ENCODE results near the gene NOC4L.

Gene NOC4L

GRCh38 chr12:132170094-132170636, 25.9 kb downstream of the NOC4L start:
- peak; percentile 82 for DNase-seq (ENCODE audit: low spot score)

DNA sequence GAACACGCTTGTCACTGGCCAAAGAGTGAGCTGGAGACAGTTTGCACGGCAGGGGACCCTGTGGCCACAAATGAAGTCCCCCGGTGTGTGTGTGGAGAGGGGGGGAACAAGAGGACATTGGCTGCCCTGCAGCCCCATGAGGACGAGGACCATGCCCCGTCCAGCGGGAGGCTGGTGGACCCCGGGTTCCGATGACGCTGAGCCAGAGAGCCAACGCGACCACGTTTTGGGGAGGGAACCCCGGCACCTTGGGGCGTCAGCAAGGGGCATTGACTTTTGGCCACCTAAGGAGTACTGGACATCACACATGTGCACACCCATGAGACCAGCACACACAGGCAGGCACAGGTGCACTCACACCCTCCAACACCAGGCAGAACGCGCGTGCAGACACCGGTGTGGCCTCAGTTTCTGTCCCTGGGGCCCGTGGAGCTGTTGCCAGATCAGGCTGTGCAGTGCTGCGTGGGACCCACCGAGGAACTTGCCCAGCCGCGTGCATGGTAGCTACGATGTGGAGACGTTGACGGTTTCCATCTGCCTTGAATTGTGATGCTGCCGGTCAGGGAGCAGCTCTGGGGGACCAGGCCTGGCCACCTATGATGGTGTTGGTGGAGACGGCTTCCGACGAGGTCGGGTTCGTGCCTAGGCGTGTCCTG, 26.5 kb downstream of the NOC4L start:
- DNase-seq (ENCODE audit: low spot score): no peak

GRCh38 chr12:132171293-132171967, 27.2 kb downstream of the NOC4L start:
- no peak for DNase-seq (ENCODE audit: low spot score)

DNA sequence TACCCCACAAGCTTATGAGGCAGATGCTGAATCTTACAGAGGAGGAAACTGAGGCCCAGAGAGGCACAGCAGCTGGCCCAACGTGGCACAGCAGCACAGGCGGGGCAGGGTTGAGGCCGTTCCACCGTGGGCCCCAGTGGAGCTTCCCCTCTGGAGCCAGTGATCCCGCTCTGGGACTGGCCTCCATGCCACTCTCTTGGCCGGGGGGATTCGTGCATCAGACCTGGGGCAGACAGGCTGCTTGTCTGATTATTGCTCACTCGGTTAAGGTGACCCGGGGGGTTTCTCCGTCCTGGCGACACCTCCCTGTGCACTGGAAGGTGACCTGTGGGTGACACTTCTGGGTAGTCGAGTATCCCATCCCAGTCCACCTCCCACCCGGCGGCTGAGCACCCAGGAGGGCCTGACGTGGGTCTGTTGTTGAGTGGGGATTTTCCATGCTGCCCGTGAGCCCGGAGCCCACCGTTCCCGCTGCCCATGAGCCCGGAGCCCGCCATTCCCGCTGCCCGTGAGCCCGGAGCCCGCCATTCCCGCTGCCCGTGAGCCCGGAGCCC, 27.8 kb downstream of the NOC4L start:
- DNase-seq (ENCODE audit: low spot score): no peak

GRCh38 chr12:132172619-132173018, 28.4 kb downstream of the NOC4L start:
- DNase-seq (ENCODE audit: low spot score): no peak

DNA sequence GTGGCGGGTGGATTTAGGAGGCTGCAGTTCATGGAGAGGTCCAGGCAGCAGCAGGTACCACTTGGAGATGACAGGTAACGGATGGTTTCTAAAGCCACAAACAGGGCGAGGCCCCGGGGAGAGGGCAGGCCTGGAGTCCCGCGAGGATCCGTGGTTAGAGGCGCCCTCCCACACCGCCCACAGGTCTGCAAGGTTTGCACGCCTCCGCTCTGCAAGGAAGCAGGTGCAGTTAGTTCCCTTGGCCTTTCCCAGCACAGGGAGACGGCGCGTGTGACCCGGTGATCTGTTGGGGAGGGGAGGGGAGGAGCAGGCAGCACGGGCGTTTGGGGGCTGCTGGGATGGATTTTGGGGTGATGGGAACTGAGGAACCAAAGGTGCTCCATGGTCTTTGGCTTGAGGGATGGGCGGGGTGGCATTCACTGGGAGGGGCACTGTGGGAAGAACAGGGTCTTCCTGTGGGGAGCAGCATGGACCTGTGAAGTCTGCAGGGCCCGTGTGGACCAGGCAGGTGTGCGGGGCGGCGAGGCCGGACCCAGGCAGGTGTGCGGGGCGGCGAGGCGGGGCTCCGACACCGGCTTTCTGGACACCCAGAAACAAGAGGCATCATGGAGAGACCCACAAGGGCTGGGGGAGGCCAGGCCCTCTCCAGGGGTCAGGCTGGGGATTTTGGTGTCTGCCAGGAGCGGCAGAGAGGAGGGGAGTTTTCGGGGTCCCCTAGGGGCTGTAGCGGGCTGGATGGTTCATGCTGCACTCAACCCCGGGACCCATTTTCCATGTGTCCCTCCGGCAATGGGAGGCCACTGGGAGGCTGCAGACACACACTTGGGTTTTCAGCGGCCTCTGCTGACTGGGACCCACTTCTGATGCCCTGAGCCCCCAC, 29.1 kb downstream of the NOC4L start:
- no peak for DNase-seq (ENCODE audit: low spot score)

DNA sequence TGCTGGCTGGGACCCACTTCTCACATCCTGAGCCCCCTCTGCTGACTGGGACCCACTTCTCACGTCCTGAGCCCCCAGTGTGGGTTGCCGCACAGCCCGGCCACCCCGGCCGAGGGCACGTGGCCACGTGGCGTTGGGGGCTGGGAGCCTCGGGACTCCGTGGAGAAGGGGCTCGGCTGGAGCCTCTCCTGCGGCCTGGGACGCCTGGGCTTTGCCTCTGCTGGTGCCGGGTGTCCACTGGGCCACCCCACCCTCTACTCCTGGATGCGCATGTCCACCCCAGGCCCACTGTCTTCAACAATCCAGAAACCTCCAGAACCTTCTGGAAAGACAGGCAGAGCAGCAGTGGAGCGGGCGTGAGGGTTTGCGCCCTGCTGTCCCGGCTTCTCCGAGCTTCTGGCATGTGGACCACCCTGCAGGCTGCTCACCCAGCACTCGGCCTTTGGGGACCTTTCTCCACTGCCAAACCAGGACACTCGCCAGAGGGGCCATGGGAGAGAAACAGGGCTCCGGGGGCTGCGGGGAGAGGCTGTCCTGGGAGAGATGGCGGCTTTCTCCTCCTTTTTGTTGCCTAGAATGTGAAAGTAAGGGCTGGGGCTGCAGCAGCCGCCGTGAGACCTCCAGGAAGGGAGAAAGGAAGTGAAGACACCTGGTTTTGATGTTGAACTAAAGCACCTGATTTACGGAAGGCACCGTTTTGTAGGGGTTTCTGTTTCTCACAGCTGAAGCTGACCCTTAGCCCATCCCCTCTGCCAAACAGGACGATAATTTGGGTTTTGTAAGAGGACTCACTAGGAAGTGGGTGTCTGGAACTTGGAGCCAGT, 30.0 kb downstream of the NOC4L start:
- no peak for DNase-seq (ENCODE audit: low spot score)

DNA sequence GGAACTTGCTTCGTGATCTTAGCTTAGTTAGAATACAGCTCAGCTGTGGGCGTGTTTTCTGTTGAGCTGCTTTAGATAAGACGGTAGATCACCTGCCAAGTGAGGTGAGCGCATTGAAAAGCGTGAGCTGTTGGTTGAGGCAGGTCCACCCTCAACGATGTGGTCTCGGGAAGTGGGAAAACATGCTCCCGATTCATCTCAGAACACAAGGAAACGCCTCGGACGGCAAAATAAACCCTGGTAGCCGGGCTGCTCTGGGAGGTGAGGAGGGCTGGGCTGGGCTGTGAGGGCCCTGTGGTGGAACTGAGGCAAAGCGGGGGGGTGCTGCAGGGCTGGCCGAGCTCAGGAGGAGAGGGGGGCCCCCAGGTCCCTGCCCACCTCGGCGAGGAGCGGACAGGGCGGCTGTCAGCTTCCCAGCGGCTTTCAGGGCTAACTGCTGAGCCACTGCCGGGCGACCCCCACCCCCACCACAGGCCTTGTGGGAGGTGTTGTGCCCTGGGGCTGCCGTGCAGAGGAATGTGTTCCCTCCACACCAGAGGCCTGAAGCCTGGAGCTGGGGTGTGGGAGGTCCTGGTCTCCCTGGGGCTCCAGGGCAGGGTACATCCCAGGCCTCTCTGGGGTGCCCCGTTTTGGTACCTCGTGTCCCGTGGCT, 30.7 kb downstream of the NOC4L start:
- no peak for DNase-seq (ENCODE audit: low spot score)

GRCh38 chr12:132175496-132176384, 31.5 kb downstream of the NOC4L start:
- no peak for DNase-seq (ENCODE audit: low spot score)

- DNase-seq (ENCODE audit: low spot score): no peak
Observed at GRCh38 chr12:132176385-132176919, 32.2 kb downstream of the NOC4L start.

DNA sequence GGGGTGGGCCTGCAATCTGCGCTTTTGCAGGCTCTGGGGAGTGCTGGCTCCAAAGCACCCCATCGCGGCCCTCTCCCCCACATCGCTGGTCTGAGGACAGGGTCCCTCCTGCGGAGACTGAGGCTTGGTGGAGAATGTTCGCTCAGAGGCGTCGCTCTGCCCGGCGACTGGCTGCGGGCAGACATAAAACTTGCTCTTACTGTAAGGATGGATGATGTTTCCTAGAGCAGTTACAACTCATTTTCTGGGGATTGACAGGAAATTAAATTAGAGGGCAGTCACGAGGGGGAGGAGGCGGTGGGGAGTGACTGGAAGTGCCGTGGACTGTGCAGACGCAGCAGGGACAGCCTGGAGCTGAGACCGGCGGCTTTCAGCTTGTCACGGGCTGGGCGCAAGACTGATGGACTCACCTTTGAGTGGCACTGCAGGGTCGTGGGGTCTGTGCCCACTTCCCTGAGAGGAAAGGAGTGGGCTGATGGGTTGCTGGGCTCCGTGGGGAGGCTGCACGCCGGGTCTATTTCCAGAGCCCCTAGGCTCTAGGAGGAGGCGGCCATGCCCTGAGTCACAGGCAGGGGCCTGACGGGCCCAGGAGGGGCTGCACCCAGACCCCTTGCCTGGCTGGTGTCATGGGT, 32.8 kb downstream of the NOC4L start:
- DNase-seq (ENCODE audit: low spot score): no peak

DNA sequence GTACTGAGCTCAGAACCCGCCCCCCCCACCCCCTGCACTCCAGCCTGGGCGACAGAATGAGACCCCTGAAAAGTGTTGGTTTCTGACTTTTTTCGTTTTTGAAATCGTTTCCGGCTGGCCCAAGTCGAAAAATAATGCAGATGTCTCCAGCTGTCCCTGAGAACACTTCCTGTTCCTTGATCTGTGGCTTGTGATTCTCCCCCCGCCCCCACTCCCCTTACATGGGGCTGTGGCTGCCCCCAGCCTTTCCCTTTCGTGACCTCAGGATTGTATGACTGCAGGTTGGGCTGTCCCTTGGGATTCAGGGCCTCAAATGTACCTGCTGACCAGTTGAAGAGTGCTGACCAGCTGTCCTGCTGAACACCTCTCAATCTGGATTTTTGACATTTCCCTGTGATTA, 34.1 kb downstream of the NOC4L start:
- no peak for DNase-seq (ENCODE audit: low spot score)

DNA sequence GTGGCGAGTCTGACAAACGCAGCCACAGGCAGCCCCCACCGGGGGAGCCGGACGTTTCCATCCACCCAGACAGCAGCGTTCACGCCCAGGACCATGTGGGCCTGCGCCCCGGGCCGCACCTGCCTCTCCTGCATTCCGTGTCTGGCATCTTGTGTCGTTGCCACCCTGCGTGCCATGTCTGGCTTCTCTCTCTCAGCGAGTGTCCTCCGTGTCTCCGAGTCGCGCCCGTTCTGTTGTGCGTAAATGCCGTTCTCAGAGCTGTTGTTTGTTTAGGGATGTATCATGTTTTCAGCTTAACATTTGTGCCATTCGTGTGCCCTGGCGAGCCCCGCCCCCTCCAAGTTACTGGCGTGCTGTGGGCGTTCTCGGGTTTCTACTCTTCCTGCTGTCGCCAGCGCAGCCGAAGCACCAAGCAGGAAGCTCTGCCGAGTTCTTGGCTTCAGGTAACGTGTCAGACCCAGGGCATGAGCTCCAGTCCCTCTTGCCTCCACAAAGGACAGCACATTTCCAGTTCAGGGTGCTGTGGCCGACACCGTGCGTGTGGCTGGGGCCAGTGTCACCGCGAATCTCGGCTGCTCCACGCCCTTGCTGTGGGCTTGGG, 34.6 kb downstream of the NOC4L start:
- no peak for DNase-seq (ENCODE audit: low spot score)

DNA sequence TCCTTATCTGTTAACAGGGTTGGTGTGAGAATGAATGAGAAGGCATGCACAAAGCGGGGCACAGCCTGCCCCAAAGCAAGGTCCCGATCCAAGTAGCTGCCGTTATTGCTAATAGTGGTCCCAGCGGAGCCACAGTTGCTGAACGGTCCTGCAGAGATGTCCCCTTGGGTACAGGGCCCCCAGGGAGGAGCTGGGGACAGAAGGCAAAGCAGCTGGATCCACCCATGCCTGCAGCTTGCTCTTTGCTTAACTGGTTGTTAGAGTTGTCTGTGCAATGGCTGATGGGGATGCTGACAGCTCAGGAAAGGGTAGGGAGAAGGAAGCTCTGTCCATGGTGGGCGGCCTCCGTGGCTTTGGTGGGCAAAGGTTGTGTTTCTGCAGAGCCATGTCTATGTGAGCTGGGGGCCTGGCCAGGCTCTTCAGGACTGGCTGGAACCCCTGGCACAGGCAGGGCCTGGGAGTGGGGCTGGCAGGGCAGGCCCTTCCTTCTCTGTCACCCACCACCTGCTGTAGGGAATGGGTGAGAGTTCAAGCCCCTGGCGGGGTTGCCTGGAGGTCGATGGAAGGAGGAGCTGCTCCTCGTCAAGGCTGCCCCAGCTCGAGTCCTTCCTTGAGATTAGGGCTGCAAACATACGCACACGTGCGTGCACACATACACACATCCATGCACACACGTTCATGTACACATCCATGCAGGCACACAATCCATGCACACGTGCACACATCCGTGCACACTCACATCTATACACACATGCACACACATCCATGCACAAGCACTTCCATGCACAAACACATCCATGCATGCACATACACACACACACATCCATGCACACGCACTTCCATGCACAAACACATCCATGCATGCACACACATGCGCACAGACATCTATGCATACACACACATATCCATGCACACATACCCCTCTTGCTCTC, 35.4 kb downstream of the NOC4L start:
- DNase-seq (ENCODE audit: low spot score): no peak

DNA sequence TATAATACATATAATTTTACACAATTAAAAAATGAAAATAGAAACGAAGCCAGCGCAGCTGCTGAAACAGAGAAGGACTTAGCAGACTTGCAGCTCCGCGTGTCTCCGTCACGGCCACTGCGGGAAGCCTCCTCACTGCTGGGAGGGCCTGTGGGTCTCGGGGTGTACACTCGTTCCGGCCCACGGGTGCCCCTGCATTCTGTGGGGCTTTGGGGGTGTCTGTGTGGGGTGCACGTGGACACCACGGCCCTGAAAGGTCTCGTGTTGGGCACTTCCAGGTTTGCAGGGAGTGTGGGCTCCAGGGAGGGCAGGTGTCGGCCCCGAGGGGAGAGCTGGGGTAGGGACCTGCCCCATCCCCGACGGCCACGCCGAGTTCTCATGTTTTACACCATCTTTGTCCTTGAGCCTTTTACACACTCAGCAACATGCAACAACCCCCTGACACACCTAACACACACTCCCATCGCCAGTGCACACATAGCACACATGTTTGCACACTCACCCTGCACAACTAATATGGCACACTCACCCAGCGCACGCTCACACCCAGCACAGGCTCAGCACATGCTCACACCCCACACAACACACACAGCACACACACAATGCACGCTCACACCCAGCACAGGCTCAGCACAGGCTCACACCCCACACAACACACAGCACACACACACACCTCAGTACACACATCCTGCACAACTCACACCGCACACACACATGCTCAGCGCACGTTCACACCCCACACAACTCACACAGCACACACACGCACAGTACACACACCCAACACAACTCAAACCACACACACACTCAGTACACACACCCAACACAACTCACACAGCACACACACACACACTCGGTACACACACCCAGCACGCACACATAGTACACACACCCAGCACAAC, 36.6 kb downstream of the NOC4L start:
- no peak for DNase-seq (ENCODE audit: low spot score)

DNA sequence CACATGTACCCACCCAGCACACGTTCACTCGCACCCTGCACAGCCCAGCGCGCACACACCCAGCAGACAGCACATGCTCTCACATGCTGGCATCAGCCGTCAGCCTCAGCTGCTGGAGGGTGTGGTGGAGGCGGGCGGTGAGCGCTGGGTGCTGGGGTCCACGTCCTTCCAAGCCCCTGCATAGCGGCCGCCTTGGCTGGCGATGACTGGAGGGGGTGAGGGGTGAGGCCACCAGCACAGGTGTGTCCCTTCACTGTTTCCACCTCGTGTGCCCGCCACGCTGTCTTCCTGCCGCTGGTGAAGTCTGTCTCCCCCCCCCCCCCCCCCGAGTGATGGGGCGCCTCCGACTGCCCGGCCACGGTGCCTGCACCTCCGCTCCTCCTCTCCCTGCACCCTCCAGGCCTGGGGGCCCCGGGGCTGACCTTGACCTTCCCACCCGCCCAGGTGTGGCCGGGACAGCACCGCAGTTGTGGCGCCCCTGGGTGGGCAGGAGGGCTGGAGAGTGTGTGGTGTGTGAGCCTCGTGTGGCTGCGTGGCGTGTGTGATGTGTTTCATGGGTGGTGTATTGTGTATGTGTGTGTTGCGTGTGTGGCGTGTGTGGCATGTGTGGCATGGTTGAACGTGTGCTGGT, 37.4 kb downstream of the NOC4L start:
- no peak for DNase-seq (ENCODE audit: low spot score)

All from AG08396 (cell line).